Astrocyte (in vitro differentiated cells and primary cell): ENCODE results near the gene RAB2B. TPM values are rescaled to one million over a fixed set of nuclear protein-coding genes. Genes with fewer than 3 reads are reported as not detected.

ENCODE experiments used
- DNase-seq: peaks from one replicate; pipeline ENCODE4 v3.0.0-alpha.2; 2010; ENCODE audit warnings: low read depth
- FAIRE-seq: peaks from 2 replicates; lab custom pipeline; 2011; peaks lifted over from hg19 to GRCh38; lab: Jason Lieb, UNC
- H2AFZ ChIP-seq: 2 replicates; pipeline ENCODE4 v1.6.0; 2012; ENCODE audit warnings: low read depth, low read length, inconsistent platforms
- H3K27ac ChIP-seq: 2 replicates; pipeline ENCODE4 v1.5.1; 2011; ENCODE audit warnings: low read depth, low read length, inconsistent platforms
- H3K27me3 ChIP-seq: 2 replicates; pipeline ENCODE4 v1.6.0; 2011; ENCODE audit warnings: low read length, inconsistent platforms; ENCODE audit not compliant: insufficient read depth
- H3K36me3 ChIP-seq: 2 replicates; pipeline ENCODE4 v1.5.1; 2011; ENCODE audit warnings: low read length, inconsistent platforms; ENCODE audit not compliant: insufficient read depth
- H3K4me1 ChIP-seq: 2 replicates; pipeline ENCODE4 v1.5.1; 2011; ENCODE audit warnings: low read length, inconsistent platforms; ENCODE audit not compliant: insufficient read depth
- H3K4me2 ChIP-seq: 2 replicates; pipeline ENCODE4 v1.6.0; 2012; ENCODE audit warnings: low read length, inconsistent platforms
- H3K4me3 ChIP-seq: 2 replicates; pipeline ENCODE4 v1.5.1; 2011; ENCODE audit warnings: low read depth, mild to moderate bottlenecking, low read length, inconsistent platforms; ENCODE audit not compliant: insufficient read depth
- H3K79me2 ChIP-seq: 2 replicates; pipeline ENCODE4 v1.6.0; 2012; ENCODE audit warnings: mild to moderate bottlenecking, low read length, inconsistent platforms; ENCODE audit not compliant: insufficient read depth
- H3K9ac ChIP-seq: 2 replicates; pipeline ENCODE4 v1.6.0; 2012; ENCODE audit warnings: mild to moderate bottlenecking, low read length, inconsistent platforms
- H3K9me3 ChIP-seq: 2 replicates; pipeline ENCODE4 v1.5.1; 2012; ENCODE audit warnings: low read depth, mild to moderate bottlenecking, low read length, inconsistent platforms; ENCODE audit not compliant: insufficient read depth
- H4K20me1 ChIP-seq: 2 replicates; pipeline ENCODE4 v1.6.0; 2012; ENCODE audit warnings: low read length, inconsistent platforms; ENCODE audit not compliant: insufficient read depth
- H3K27ac Mint-ChIP-seq: one replicate; pipeline ENCODE4 v1.8.0; 2021; ENCODE audit warnings: mild to moderate bottlenecking, mixed read lengths; ENCODE audit not compliant: unreplicated experiment
- H3K27me3 Mint-ChIP-seq: one replicate; pipeline ENCODE4 v1.8.0; 2021; ENCODE audit warnings: low read depth, mixed read lengths; ENCODE audit not compliant: unreplicated experiment
- H3K36me3 Mint-ChIP-seq: one replicate; pipeline ENCODE4 v1.8.0; 2021; ENCODE audit warnings: low read depth, mixed read lengths; ENCODE audit not compliant: unreplicated experiment
- H3K4me1 Mint-ChIP-seq: one replicate; pipeline ENCODE4 v1.8.0; 2021; ENCODE audit warnings: low read depth, mixed read lengths; ENCODE audit not compliant: unreplicated experiment
- H3K4me3 Mint-ChIP-seq: one replicate; pipeline ENCODE4 v1.8.0; 2021; ENCODE audit warnings: mild to moderate bottlenecking, moderate library complexity, mixed read lengths; ENCODE audit not compliant: unreplicated experiment
- H3K9me3 Mint-ChIP-seq: one replicate; pipeline ENCODE4 v1.8.0; 2021; ENCODE audit warnings: mild to moderate bottlenecking, mixed read lengths; ENCODE audit not compliant: unreplicated experiment
- EZH2 ChIP-seq: IDR thresholded peaks from 2 replicates; pipeline ENCODE4 v1.6.1; 2012; ENCODE audit warnings: mild to moderate bottlenecking, low read length, inconsistent platforms; ENCODE audit not compliant: insufficient read depth
- total RNA-seq: library from RNA; stranded (reverse); gene quantifications from 2 replicates; pipeline ENCODE4 v1.2.1, GENCODE V29; 2021
- TF ChIP-seq, protein P1 (sequence below): IDR thresholded peaks from 2 replicates; pipeline ENCODE4 v1.5.1; 2011; ENCODE audit warnings: low read depth, mild to moderate bottlenecking, inconsistent platforms, low read length, moderate library complexity; ENCODE audit not compliant: insufficient read depth

Gene RAB2B
- total RNA-seq, 1 donor from 2014 or later: 49.9 TPM

DNA sequence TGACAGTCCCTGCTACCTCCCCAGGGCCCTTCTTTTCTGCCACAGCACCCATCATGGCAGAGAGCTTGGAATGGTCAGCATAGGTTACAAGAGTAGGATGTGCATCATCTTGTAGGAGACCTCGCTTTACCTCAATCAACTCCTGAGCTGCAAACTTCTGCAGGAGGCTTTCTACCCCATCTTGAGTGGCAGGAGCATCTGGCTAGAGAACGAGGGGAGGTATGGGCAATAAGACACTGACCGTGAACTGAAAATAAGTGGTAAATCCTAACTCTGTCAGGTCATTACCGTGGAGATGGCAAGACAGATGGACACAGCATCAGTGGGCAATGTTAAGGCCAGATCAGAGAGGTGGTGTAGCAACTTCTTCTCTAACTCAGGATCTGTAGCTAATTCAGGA, 26.6 kb upstream of the RAB2B start:
- Histone ChIP-seq H3K27me3 (no peaks in the 10 kb centered on the region), H2AFZ (no peak overlapping the region), H3K4me2 (no peak overlapping the region), H3K27ac (no peak overlapping the region), H3K79me2 (peaks cover 45% of the 10 kb centered on the region), H3K4me1 (no peaks in the 10 kb centered on the region), H4K20me1 (peaks cover 4% of the 10 kb centered on the region), H3K4me3 (no peak overlapping the region), H3K9ac (no peak overlapping the region), H3K36me3 (peaks cover 43% of the 10 kb centered on the region), H3K9me3 (no peaks in the 10 kb centered on the region)
- FAIRE-seq: no peak
- Mint-ChIP-seq H3K4me3 (no peak overlapping the region), H3K4me1 (peaks cover 16% of the 10 kb centered on the region), H3K27me3 (no peaks in the 10 kb centered on the region), H3K36me3 (peaks cover 22% of the 10 kb centered on the region), H3K27ac (no peak overlapping the region), H3K9me3 (no peaks in the 10 kb centered on the region)
- no peak for DNase-seq
- TF ChIP-seq EZH2: no peak
- TF ChIP-seq, protein P1, sequence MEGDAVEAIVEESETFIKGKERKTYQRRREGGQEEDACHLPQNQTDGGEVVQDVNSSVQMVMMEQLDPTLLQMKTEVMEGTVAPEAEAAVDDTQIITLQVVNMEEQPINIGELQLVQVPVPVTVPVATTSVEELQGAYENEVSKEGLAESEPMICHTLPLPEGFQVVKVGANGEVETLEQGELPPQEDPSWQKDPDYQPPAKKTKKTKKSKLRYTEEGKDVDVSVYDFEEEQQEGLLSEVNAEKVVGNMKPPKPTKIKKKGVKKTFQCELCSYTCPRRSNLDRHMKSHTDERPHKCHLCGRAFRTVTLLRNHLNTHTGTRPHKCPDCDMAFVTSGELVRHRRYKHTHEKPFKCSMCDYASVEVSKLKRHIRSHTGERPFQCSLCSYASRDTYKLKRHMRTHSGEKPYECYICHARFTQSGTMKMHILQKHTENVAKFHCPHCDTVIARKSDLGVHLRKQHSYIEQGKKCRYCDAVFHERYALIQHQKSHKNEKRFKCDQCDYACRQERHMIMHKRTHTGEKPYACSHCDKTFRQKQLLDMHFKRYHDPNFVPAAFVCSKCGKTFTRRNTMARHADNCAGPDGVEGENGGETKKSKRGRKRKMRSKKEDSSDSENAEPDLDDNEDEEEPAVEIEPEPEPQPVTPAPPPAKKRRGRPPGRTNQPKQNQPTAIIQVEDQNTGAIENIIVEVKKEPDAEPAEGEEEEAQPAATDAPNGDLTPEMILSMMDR: no peak

DNA sequence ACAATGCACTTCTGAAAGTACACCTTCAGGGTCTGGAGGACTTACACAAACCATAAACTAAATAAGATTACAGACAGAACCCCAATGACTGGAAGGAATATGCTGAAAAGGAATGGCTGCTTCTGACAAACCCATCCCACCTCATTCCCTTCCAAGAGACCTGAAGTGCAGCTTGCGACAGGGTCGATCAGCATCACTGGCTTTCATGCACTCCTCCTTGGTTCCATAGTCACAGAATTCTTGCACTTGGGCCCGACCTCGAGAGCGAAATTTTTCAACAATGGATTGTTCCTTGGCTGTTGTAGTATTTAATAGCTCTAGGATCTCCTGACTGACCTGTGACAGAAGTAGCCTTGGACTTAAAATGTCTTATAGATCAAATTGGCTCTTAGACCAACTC, 24.8 kb upstream of the RAB2B start:
- H3K4me1 ChIP-seq: no peaks in the 10 kb centered on the region
- peaks cover 7% of the 10 kb centered on the region for H4K20me1 ChIP-seq
- no peak overlapping the region for H3K4me3 Mint-ChIP-seq
- no peaks in the 10 kb centered on the region for H3K27me3 Mint-ChIP-seq
- H3K9me3 Mint-ChIP-seq: no peaks in the 10 kb centered on the region
- H3K9ac ChIP-seq: no peak overlapping the region
- DNase-seq (no peak), FAIRE-seq (no peak)
- H3K36me3 Mint-ChIP-seq: peaks cover 25% of the 10 kb centered on the region
- no peak overlapping the region for H3K4me2 ChIP-seq
- no peaks in the 10 kb centered on the region for H3K27me3 ChIP-seq
- H3K27ac Mint-ChIP-seq: no peak overlapping the region
- H3K79me2 ChIP-seq: peaks cover 28% of the 10 kb centered on the region
- H2AFZ ChIP-seq: no peak overlapping the region
- no peaks in the 10 kb centered on the region for H3K9me3 ChIP-seq
- peaks cover 16% of the 10 kb centered on the region for H3K4me1 Mint-ChIP-seq
- H3K27ac ChIP-seq: no peak overlapping the region
- peaks cover 59% of the 10 kb centered on the region for H3K36me3 ChIP-seq
- TF ChIP-seq, protein P1: no peak
- TF ChIP-seq EZH2: no peak
- no peak overlapping the region for H3K4me3 ChIP-seq
